Trophoblast cell (in vitro differentiated cells and primary cell): ENCODE results near the gene CDC7.
"Not testable (repeated sequence)": the region's sequence is repeated elsewhere in the genome, so short reads cannot be mapped to it uniquely, and the experiment has no call there.

ENCODE experiments used
- DNase-seq, 2 donors: peaks; one replicate each; pipeline ENCODE4 v3.0.0-alpha.2; 2016
- H2AFZ ChIP-seq: 2 replicates; pipeline ENCODE4 v1.6.1; 2013; ENCODE audit warnings: low read length, moderate library complexity, mild to moderate bottlenecking; ENCODE audit not compliant: insufficient read depth, poor library complexity
- H2AK5ac ChIP-seq: 2 replicates; pipeline ENCODE4 v1.6.1; 2013; ENCODE audit warnings: mild to moderate bottlenecking, low read length
- H2BK120ac ChIP-seq: 2 replicates; pipeline ENCODE4 v1.6.1; 2013; ENCODE audit warnings: low read length, mild to moderate bottlenecking, moderate library complexity; ENCODE audit not compliant: insufficient read depth, poor library complexity
- H2BK12ac ChIP-seq: 2 replicates; pipeline ENCODE4 v1.6.1; 2013; ENCODE audit warnings: mild to moderate bottlenecking, low read length, moderate library complexity
- H2BK5ac ChIP-seq: 2 replicates; pipeline ENCODE4 v1.6.1; 2013; ENCODE audit warnings: low read length, low read depth, moderate library complexity, mild to moderate bottlenecking; ENCODE audit not compliant: poor library complexity
- H3K14ac ChIP-seq: 2 replicates; pipeline ENCODE4 v1.6.1; 2013; ENCODE audit warnings: mild to moderate bottlenecking, low read length
- H3K18ac ChIP-seq: 2 replicates; pipeline ENCODE4 v1.6.1; 2013; ENCODE audit warnings: mild to moderate bottlenecking, low read length
- H3K23ac ChIP-seq: 2 replicates; pipeline ENCODE4 v1.6.1; 2013; ENCODE audit warnings: low read length
- H3K27ac ChIP-seq: 2 replicates; pipeline ENCODE4 v1.5.1; 2013; ENCODE audit warnings: low read depth, mild to moderate bottlenecking, inconsistent platforms, low read length, moderate library complexity
- H3K27me3 ChIP-seq: 2 replicates; pipeline ENCODE4 v1.6.1; 2013; ENCODE audit warnings: inconsistent platforms, mild to moderate bottlenecking, low read length, moderate library complexity; ENCODE audit not compliant: insufficient read depth
- H3K36me3 ChIP-seq, 2 experiments: 1 replicate in 1 of 2; 2 replicates in 1 of 2; pipeline ENCODE4 v1.6.1; 2013; ENCODE audit warnings: low read length in 2 of 2, mild to moderate bottlenecking in 2 of 2, moderate library complexity in 1 of 2; ENCODE audit not compliant: insufficient read depth in 2 of 2, control insufficient read depth in 1 of 2
- H3K4ac ChIP-seq: 2 replicates; pipeline ENCODE4 v1.6.1; 2013; ENCODE audit warnings: low read depth, mild to moderate bottlenecking, low read length, moderate library complexity
- H3K4me1 ChIP-seq, 2 experiments: 1 replicate in 1 of 2; 2 replicates in 1 of 2; pipeline ENCODE4 v1.6.1; 2013; ENCODE audit warnings: low read length in 2 of 2, mild to moderate bottlenecking in 2 of 2, moderate library complexity in 1 of 2; ENCODE audit not compliant: insufficient read depth in 2 of 2, control insufficient read depth in 1 of 2
- H3K4me2 ChIP-seq: 2 replicates; pipeline ENCODE4 v1.6.1; 2013; ENCODE audit warnings: inconsistent platforms, mild to moderate bottlenecking, low read length, moderate library complexity
- H3K4me3 ChIP-seq: 2 replicates; pipeline ENCODE4 v1.5.1; 2013; ENCODE audit warnings: mild to moderate bottlenecking, low read depth, low read length, inconsistent platforms
- H3K79me1 ChIP-seq: one replicate; pipeline ENCODE4 v1.6.1; 2013; ENCODE audit warnings: low read length
- H3K79me2 ChIP-seq: 2 replicates; pipeline ENCODE4 v1.6.1; 2013; ENCODE audit warnings: low read length, mild to moderate bottlenecking; ENCODE audit not compliant: control insufficient read depth, insufficient read depth, poor library complexity
- H3K9ac ChIP-seq: 2 replicates; pipeline ENCODE4 v1.6.1; 2013; ENCODE audit warnings: mild to moderate bottlenecking, low read length
- H3K9me3 ChIP-seq: 2 replicates; pipeline ENCODE4 v1.6.1; 2013; ENCODE audit warnings: low read depth, mild to moderate bottlenecking, control low read depth, inconsistent platforms, low read length; ENCODE audit not compliant: insufficient read depth
- H4K12ac ChIP-seq: 2 replicates; pipeline ENCODE4 v1.6.1; 2013; ENCODE audit warnings: low read depth, mild to moderate bottlenecking, low read length, moderate library complexity
- H4K8ac ChIP-seq: 2 replicates; pipeline ENCODE4 v1.6.1; 2013; ENCODE audit warnings: low read depth, mild to moderate bottlenecking, low read length, moderate library complexity
- H4K91ac ChIP-seq: one replicate; pipeline ENCODE4 v1.6.1; 2013; ENCODE audit warnings: low read depth, mild to moderate bottlenecking, low read length, moderate library complexity
- WGBS: extraction: QIAGEN DNeasy Blood & Tissue Kit; methylation state at CpG from one replicate; pipeline ENCODE4 v1.1.7; 2013; ENCODE audit warnings: missing lambda C conversion rate; ENCODE audit not compliant: insufficient read length, insufficient coverage; ENCODE audit errors: extremely low coverage; 5-methylcytosine and 5-hydroxymethylcytosine counted together

The CDC7 gene

GRCh38 chr1:91465350-91465749, 35.3 kb upstream of the CDC7 start:
- no CpG with 5 or more reads among the region's 2 CpGs for WGBS
- not testable (repeated sequence) for H2BK12ac ChIP-seq, H3K79me2 ChIP-seq, H2BK5ac ChIP-seq, H3K4me3 ChIP-seq, H3K4me2 ChIP-seq, H3K4me1 ChIP-seq, H3K9ac ChIP-seq, H2BK120ac ChIP-seq, H3K79me1 ChIP-seq, H2AFZ ChIP-seq, H3K27me3 ChIP-seq, H4K8ac ChIP-seq, DNase-seq, H3K14ac ChIP-seq, H3K27ac ChIP-seq, H4K12ac ChIP-seq, H2AK5ac ChIP-seq, H3K36me3 ChIP-seq, H3K9me3 ChIP-seq, H3K4ac ChIP-seq, H3K18ac ChIP-seq, H4K91ac ChIP-seq, H3K23ac ChIP-seq

- Histone ChIP-seq H3K27me3 (no peaks in the 10 kb centered on the region), H3K4ac (no peak overlapping the region), H3K36me3 (no peaks in the 10 kb centered on the region), H3K79me1 (no peaks in the 10 kb centered on the region), H2BK5ac (no peak overlapping the region), H4K8ac (no peak overlapping the region), H3K4me3 (no peak overlapping the region), H4K12ac (no peak overlapping the region), H2BK12ac (no peak overlapping the region), H2AK5ac (no peak overlapping the region), H3K9ac (no peak overlapping the region), H3K27ac (no peak overlapping the region), H2BK120ac (no peak overlapping the region), H3K23ac (no peak overlapping the region), H3K14ac (no peak overlapping the region), H3K4me1 (no peaks in the 10 kb centered on the region), H3K4me2 (no peak overlapping the region), H3K79me2 (no peaks in the 10 kb centered on the region), H3K18ac (no peak overlapping the region), H2AFZ (no peak overlapping the region), H3K9me3 (no peaks in the 10 kb centered on the region), H4K91ac (no peak overlapping the region)
- WGBS: no CpG with 5 or more reads among the region's 2 CpGs
- no peak for DNase-seq
Measured at GRCh38 chr1:91476533-91477217, 24.0 kb upstream of the CDC7 start.

GRCh38 chr1:91487469-91487868, 13.2 kb upstream of the CDC7 start:
- H4K91ac ChIP-seq: no peak overlapping the region
- no peak overlapping the region for H3K4me3 ChIP-seq
- no peak overlapping the region for H2AFZ ChIP-seq
- no peak overlapping the region for H3K18ac ChIP-seq
- H3K79me2 ChIP-seq: no peaks in the 10 kb centered on the region
- H3K4ac ChIP-seq: no peak overlapping the region
- H3K4me1 ChIP-seq: no peaks in the 10 kb centered on the region
- no peak overlapping the region for H3K23ac ChIP-seq
- H3K79me1 ChIP-seq: no peaks in the 10 kb centered on the region
- H3K9me3 ChIP-seq: peaks cover 3% of the 10 kb centered on the region
- H4K8ac ChIP-seq: no peak overlapping the region
- no peak for DNase-seq
- H3K27ac ChIP-seq: no peak overlapping the region
- H2AK5ac ChIP-seq: no peak overlapping the region
- no peaks in the 10 kb centered on the region for H3K27me3 ChIP-seq
- no peak overlapping the region for H2BK120ac ChIP-seq
- no peak overlapping the region for H3K4me2 ChIP-seq
- no peak overlapping the region for H3K14ac ChIP-seq
- no peak overlapping the region for H2BK5ac ChIP-seq
- no peaks in the 10 kb centered on the region for H3K36me3 ChIP-seq
- no peak overlapping the region for H4K12ac ChIP-seq
- no peak overlapping the region for H2BK12ac ChIP-seq
- WGBS: no CpG with 5 or more reads among the region's 3 CpGs
- no peak overlapping the region for H3K9ac ChIP-seq

- Histone ChIP-seq H3K18ac (no peak overlapping the region), H3K79me2 (no peaks in the 10 kb centered on the region), H3K4me1 (no peaks in the 10 kb centered on the region), H3K36me3 (no peaks in the 10 kb centered on the region), H3K4me2 (no peak overlapping the region), H4K91ac (no peak overlapping the region), H2BK120ac (no peak overlapping the region), H3K4me3 (no peak overlapping the region), H3K9ac (no peak overlapping the region), H2AFZ (no peak overlapping the region), H2BK5ac (no peak overlapping the region), H3K4ac (no peak overlapping the region), H3K27ac (no peak overlapping the region), H3K27me3 (no peaks in the 10 kb centered on the region), H2AK5ac (no peak overlapping the region), H3K9me3 (peaks cover 3% of the 10 kb centered on the region), H4K8ac (no peak overlapping the region), H3K79me1 (no peaks in the 10 kb centered on the region), H3K23ac (no peak overlapping the region), H3K14ac (no peak overlapping the region), H4K12ac (no peak overlapping the region), H2BK12ac (no peak overlapping the region)
- peak; percentile 7 to 77 for DNase-seq
- WGBS: no CpG with 5 or more reads among the region's 1 CpG
Measured at GRCh38 chr1:91490501-91490900, 10.2 kb upstream of the CDC7 start.
